Naive B cell (primary cell): ENCODE data around the gene SPG7. TPM values are rescaled to one million over a fixed set of nuclear protein-coding genes. Genes with fewer than 3 reads are reported as not detected.

Source experiments
- ATAC-seq, 2 donors: fragments of 150-1000 bp; cut with Tn5 transposase; 2 replicates each; pipeline ENCODE4 v1.10.0; 2021; ENCODE audit warnings: low read depth in 2 of 2, mild to moderate bottlenecking in 2 of 2, moderate library complexity in 2 of 2
- DNase-seq: peaks from one replicate; pipeline ENCODE4 v3.0.0; 2022
- H3K27ac Mint-ChIP-seq, 6 donors: one replicate each; pipeline ENCODE4 v1.8.0; 2020 to 2022; ENCODE audit warnings: mild to moderate bottlenecking in 6 of 6, mixed read lengths in 6 of 6, moderate library complexity in 5 of 6, inconsistent platforms in 2 of 6
- H3K27me3 Mint-ChIP-seq, 3 donors: one replicate each; pipeline ENCODE4 v1.8.0; 2021 to 2022; ENCODE audit warnings: mixed read lengths in 3 of 3, mild to moderate bottlenecking in 1 of 3
- H3K36me3 Mint-ChIP-seq, 2 donors: one replicate each; pipeline ENCODE4 v1.8.0; 2020 to 2022; ENCODE audit warnings: mixed read lengths in 2 of 2, inconsistent platforms in 1 of 2, mild to moderate bottlenecking in 1 of 2
- H3K4me1 Mint-ChIP-seq, 3 donors: one replicate each; pipeline ENCODE4 v1.8.0; 2020 to 2022; ENCODE audit warnings: mixed read lengths in 3 of 3, inconsistent platforms in 1 of 3, mild to moderate bottlenecking in 1 of 3, moderate library complexity in 1 of 3
- H3K4me3 Mint-ChIP-seq, 8 donors: one replicate each; pipeline ENCODE4 v1.8.0; 2020 to 2022; ENCODE audit warnings: mild to moderate bottlenecking in 8 of 8, mixed read lengths in 8 of 8, moderate library complexity in 8 of 8, inconsistent platforms in 2 of 8
- H3K9me3 Mint-ChIP-seq, 7 donors: one replicate each; pipeline ENCODE4 v1.8.0; 2020 to 2022; ENCODE audit warnings: mixed read lengths in 7 of 7, mild to moderate bottlenecking in 5 of 7, inconsistent platforms in 2 of 7, moderate library complexity in 1 of 7
- polyA plus RNA-seq, 6 donors: library from polyadenylated mRNA; unstranded; fragments of 300-500 nt; fragmentation: Illumina TruSeq; gene quantifications; one replicate each; pipeline ENCODE4 v1.2.3, GENCODE V29; 2021; ENCODE audit warnings: low read depth in 6 of 6

The SPG7 gene
- polyA plus RNA-seq, 6 donors from 2014 or later: 34.8 to 54.1 (median 40.0) TPM

DNA sequence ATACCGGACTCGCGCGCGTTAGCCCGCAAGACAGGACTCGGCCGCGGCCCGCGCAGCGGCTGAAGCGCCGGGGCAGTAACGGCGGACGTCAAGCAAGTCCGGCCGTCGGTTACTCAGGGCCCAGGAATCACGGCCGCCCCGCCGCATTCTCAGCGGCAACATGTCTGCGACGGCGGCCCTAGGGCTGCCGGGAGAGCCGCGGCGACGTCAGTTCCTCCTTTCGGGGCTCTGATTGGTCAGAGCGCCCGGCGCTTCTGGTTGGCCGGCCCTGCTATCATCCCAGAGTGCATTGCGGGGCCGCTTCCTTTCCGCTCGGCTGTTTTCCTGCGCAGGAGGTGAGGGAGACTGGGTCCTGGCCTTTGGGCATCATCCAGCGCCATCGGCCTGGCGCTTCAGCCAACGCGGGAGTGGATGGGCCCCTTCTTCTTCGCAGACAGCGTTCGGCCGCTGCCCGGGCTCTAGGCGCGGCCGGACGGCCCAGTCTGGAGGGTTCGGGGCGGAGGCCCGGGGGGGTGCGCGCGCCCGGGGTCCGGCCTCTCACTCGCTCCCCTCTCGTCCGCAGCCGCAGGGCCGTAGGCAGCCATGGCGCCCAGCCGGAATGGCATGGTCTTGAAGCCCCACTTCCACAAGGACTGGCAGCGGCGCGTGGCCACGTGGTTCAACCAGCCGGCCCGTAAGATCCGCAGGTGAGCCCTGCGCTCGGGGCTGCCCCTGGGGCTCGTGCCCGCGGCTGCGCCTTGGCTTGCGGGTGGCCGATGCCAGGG, 52.4 kb downstream of the SPG7 start, which contains the start of gene RPL13:
RPL13 (plus strand) TSS at position 305 of the 764 bp plus-strand sequence; CDS start at position 583, 278 bp downstream.
- Mint-ChIP-seq H3K9me3 (no peaks in the 10 kb centered on the region), H3K4me1 (peaks cover 28 to 65% (median 51%) of the 10 kb centered on the region in 3 donors), H3K27ac (peak within 1 kb of the TSS; percentile 91 to 99 (median 97)), H3K36me3 (peaks cover 0 to 18% of the 10 kb centered on the region in 2 donors), H3K27me3 (no peaks in the 10 kb centered on the region), H3K4me3 (peak within 1 kb of the TSS; percentile 88 to 99 (median 96))
- DNase-seq (peak; percentile 90), ATAC-seq (peak; percentile 91 to 94)

DNA sequence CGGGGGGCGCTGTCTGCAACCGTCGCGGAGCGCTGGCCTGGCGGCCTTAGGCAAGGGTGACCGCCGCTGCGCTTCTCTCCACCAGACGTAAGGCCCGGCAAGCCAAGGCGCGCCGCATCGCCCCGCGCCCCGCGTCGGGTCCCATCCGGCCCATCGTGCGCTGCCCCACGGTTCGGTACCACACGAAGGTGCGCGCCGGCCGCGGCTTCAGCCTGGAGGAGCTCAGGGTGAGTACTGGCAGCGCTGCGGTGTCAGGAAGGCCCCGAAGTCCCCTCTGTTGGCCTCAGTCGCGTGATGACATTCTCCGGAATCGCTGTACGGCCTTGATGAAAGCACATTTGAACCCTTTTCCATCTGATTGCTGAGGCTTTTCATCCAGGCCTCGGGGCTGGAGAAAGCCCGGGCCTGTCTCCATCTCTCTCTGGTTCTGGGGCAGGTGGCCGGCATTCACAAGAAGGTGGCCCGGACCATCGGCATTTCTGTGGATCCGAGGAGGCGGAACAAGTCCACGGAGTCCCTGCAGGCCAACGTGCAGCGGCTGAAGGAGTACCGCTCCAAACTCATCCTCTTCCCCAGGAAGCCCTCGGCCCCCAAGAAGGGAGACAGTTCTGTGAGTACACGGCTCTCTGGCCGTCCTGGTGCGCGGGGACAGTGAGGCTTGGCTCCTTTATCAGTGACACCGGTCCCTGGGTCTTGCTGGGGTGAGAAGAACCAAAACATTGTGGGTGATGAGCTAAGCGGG, 53.1 kb downstream of the SPG7 start:
- Mint-ChIP-seq H3K36me3 (peaks cover 0 to 13% of the 10 kb centered on the region in 2 donors), H3K27me3 (no peaks in the 10 kb centered on the region), H3K4me3 (peak overlapping the region; percentile 81 to 98 (median 92)), H3K27ac (peak overlapping the region in 5 of 6 donors; percentile 82 to 93 (median 89)), H3K4me1 (peaks cover 35 to 73% (median 58%) of the 10 kb centered on the region in 3 donors), H3K9me3 (no peaks in the 10 kb centered on the region)
- peak in 1 of 2 donors; percentile 2 for ATAC-seq
- DNase-seq: no peak

DNA sequence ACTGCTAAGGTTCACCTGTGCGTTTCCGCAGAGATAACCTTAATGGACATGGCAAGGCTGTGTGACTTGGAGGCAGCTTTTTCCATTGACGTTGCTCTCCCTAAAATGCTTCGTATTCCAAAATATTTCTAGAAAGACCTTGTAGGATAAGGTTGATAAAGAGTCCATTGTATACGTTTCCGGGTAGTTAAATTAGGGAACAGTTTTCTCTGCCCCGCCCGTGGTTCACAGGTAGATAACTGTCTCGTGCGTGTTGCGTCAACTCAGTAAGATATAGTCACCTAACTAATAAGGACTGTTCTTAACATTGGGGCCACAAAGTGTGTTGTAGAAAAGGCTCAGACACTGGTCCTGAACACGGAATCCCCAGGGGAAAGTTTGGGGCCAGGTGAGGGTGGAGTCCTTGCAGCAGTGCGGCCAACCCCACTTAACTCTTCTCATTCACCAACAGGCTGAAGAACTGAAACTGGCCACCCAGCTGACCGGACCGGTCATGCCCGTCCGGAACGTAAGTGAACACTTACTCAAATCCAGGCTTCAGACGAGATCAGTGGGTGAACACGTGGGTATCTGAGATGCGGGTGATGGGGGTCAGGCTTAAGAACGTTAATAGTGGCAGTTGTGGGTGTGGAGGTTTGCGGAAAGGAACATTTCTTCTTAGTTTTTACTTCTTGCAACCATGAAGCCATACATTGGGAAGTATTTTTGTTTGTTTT, 53.8 kb downstream of the SPG7 start:
- peak overlapping the region; percentile 61 to 93 (median 80) for H3K27ac Mint-ChIP-seq
- peaks cover 36 to 74% (median 60%) of the 10 kb centered on the region in 3 donors for H3K4me1 Mint-ChIP-seq
- H3K4me3 Mint-ChIP-seq: peak overlapping the region; percentile 81 to 98 (median 92)
- no peaks in the 10 kb centered on the region for H3K27me3 Mint-ChIP-seq
- no peaks in the 10 kb centered on the region for H3K9me3 Mint-ChIP-seq
- peaks cover 0 to 10% of the 10 kb centered on the region in 2 donors for H3K36me3 Mint-ChIP-seq
- DNase-seq (no peak), ATAC-seq (no peak)

DNA sequence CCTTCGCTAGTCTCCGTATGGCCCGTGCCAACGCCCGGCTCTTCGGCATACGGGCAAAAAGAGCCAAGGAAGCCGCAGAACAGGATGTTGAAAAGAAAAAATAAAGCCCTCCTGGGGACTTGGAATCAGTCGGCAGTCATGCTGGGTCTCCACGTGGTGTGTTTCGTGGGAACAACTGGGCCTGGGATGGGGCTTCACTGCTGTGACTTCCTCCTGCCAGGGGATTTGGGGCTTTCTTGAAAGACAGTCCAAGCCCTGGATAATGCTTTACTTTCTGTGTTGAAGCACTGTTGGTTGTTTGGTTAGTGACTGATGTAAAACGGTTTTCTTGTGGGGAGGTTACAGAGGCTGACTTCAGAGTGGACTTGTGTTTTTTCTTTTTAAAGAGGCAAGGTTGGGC, 54.7 kb downstream of the SPG7 start:
- Mint-ChIP-seq H3K27me3 (no peaks in the 10 kb centered on the region), H3K27ac (peak overlapping the region in 4 of 6 donors; percentile 11 to 78 (median 63)), H3K9me3 (no peaks in the 10 kb centered on the region), H3K4me1 (peaks cover 39 to 65% (median 53%) of the 10 kb centered on the region in 3 donors), H3K36me3 (peaks cover 0 to 10% of the 10 kb centered on the region in 2 donors), H3K4me3 (peak overlapping the region in 5 of 8 donors; percentile 22 to 98 (median 81))
- DNase-seq (no peak), ATAC-seq (no peak)

DNA sequence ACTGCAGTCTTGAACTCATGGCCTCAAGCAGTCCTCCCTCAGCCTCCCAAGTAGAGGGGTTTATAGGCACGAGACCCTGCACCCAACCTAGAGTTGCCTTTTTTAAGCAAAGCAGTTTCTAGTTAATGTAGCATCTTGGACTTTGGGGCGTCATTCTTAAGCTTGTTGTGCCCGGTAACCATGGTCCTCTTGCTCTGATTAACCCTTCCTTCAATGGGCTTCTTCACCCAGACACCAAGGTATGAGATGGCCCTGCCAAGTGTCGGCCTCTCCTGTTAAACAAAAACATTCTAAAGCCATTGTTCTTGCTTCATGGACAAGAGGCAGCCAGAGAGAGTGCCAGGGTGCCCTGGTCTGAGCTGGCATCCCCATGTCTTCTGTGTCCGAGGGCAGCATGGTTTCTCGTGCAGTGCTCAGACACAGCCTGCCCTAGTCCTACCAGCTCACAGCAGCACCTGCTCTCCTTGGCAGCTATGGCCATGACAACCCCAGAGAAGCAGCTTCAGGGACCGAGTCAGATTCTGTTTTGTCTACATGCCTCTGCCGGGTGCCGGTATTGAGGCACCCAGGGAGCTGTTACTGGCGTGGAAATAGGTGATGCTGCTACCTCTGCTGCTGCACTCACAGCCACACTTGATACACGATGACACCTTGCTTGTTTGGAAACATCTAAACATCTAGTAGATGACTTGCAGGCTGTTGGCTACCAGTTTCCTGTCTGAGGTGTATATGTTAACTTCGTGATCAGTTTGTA, 55.6 kb downstream of the SPG7 start:
- peaks cover 39 to 62% (median 53%) of the 10 kb centered on the region in 3 donors for H3K4me1 Mint-ChIP-seq
- no peaks in the 10 kb centered on the region for H3K9me3 Mint-ChIP-seq
- ATAC-seq (no peak), DNase-seq (no peak)
- peak overlapping the region in 2 of 6 donors; percentile 31 to 60 for H3K27ac Mint-ChIP-seq
- peak overlapping the region in 2 of 8 donors; percentile 51 to 98 for H3K4me3 Mint-ChIP-seq
- no peaks in the 10 kb centered on the region for H3K27me3 Mint-ChIP-seq
- H3K36me3 Mint-ChIP-seq: peaks cover 0 to 10% of the 10 kb centered on the region in 2 donors

DNA sequence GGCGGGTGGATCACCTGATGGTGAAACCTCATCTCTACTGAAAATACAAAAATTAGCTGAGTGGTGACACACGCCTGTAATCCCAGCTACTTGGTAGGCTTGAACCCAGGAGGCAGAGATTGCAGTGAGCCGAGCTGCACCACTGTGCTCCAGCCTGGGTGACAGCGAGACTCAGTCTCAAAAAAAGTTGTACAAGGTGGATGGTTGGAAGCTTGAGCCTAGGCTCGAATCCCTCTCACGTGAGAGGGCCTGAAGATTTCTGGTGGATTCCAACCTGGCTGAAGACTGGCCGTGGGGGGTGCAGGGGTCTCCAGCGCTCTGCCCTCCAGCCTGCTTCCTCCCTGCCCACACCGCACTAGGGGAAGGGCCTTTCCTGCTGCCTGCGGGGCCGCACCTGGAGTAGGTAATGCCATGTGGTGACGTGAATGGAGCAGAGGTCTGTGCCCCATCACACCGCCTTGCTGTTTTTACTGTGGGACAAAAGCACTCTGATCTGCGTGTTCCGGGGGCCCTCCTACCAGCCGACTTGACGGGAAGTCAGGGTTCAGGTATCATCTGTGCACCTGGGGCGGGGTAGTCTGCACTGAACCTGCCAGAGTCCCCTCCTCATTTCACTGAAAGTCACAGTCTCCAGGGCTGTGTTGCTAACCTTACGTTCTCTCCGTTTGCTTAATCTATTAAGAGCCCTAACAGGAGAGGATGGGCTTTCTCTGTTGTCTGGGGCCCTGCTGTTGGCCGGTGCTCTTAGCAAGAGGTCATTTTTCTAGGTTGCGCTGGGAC, 56.5 kb downstream of the SPG7 start:
- Mint-ChIP-seq H3K9me3 (no peaks in the 10 kb centered on the region), H3K4me1 (peaks cover 37 to 58% (median 51%) of the 10 kb centered on the region in 3 donors), H3K27ac (peak overlapping the region in 4 of 6 donors; percentile 34 to 72 (median 48)), H3K36me3 (peaks cover 0 to 10% of the 10 kb centered on the region in 2 donors), H3K27me3 (no peaks in the 10 kb centered on the region), H3K4me3 (peak overlapping the region in 6 of 8 donors; percentile 16 to 98 (median 67))
- DNase-seq (no peak), ATAC-seq (no peak)

DNA sequence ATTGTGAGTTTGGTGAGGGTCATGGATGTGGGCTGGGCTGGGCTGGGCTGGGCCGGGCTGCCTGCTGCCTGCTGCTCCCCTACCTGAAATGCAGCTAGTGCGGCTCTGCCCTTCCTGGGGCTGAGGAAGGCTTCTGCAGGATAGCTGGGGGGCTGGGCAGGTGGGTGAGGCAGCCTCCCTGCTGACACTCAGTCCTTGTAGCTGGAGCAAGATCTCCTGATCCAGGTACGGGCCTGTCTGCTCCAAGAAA, 57.0 kb downstream of the SPG7 start:
- Mint-ChIP-seq H3K27me3 (peaks cover 0 to 4% (median 0%) of the 10 kb centered on the region in 3 donors), H3K27ac (peak overlapping the region in 4 of 6 donors; percentile 34 to 72 (median 48)), H3K4me1 (peaks cover 35 to 52% (median 48%) of the 10 kb centered on the region in 3 donors), H3K4me3 (peak overlapping the region in 7 of 8 donors; percentile 49 to 98 (median 70)), H3K36me3 (peaks cover 0 to 10% of the 10 kb centered on the region in 2 donors), H3K9me3 (no peaks in the 10 kb centered on the region)
- ATAC-seq (no peak), DNase-seq (no peak)

DNA sequence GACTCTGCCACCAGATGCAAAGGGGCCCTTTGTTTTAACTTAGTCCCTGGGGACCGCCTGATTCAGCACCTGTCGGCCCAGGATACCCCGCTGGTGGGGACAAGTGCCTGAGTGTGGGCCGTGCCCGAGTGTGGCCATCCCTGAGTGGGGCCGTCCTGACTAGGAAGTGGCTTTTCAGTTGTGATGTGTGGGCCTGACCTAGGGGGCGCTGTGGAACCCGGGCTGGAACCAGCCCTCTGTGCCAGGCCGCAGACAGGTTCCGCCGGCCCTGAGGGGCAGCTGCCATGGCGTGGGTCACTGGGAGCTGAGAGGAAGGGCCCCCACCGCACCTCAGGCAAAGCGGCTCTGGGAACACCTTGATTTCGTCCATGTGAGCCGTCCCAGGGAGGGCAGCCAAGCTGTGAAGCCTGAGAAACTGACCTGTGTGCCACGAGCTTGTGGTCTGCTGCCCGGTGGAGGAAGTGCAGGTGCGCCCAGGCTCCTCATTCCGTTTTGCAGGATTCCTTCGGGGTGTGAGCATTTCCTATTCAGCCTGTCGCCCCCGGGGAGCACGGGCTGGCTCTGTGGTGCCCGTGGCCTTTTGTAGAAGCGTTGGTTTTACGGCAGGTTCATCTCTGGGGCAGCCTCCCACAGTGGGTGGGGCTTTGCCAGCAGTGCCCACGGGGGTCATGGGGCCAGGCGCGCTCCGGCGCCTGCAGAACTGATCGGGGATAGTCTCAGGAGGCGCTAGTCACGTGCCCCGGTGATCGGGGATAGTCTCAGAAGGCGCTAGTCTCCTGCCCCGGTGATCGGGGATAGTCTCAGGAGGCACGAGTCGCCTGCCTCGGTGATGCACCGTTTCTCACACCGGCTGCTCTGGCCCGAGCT, 57.5 kb downstream of the SPG7 start:
- H3K4me1 Mint-ChIP-seq: peaks cover 35 to 51% (median 48%) of the 10 kb centered on the region in 3 donors
- H3K36me3 Mint-ChIP-seq: peaks cover 0 to 10% of the 10 kb centered on the region in 2 donors
- peaks cover 0 to 7% (median 0%) of the 10 kb centered on the region in 3 donors for H3K27me3 Mint-ChIP-seq
- DNase-seq (no peak), ATAC-seq (peak; percentile 59 to 60)
- H3K27ac Mint-ChIP-seq: peak overlapping the region in 4 of 6 donors; percentile 34 to 57 (median 52)
- H3K4me3 Mint-ChIP-seq: peak overlapping the region; percentile 49 to 98 (median 74)
- no peaks in the 10 kb centered on the region for H3K9me3 Mint-ChIP-seq

DNA sequence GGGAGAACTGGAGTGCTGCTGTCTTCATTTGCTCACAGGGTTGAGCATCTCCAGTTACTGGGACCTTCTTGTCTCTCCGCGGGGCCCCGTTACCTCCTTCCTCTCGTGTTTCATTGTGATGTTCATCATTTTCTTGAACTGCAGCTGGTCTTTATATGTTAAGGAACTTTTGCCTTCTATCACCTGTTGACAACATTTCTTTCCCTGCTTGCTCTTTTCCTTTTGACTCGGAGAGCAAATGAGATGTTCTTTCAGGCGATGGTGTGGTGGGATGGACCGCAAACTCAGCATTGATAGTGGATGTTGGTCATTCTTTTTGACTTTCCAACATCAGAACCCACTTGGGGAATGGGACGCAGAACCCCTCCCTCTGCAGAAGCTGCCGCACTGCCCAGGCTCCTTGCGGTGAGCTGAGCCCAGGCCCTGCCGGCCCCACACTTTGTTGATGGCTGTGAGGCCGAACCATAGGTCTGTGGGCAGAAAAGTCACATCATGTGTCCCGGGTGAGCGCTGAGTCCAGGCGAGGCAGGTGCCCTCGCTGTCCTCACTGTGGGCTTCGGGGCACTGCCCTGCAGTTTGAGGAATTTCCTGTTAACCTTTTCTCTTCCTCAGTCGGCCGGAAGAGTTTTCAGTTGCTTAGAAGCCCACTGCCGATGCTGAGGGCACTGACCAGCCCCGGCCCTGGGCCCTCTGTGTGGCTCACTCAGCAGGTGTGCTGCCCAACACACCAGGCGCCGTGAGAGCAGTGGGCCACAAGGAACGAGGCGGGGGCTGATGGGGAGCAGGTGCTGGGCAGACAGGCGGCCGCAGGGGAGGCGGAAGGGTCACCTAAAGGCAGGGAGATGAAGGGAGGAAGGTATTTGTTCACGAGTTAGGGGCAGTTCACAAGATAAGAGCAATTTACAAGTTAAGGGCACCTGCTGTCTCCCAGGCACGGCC, 59.7 kb downstream of the SPG7 start:
- DNase-seq (no peak), ATAC-seq (no peak)
- Mint-ChIP-seq H3K27me3 (peaks cover 0 to 22% (median 5%) of the 10 kb centered on the region in 3 donors), H3K9me3 (no peaks in the 10 kb centered on the region), H3K4me1 (peaks cover 40 to 50% (median 45%) of the 10 kb centered on the region in 3 donors), H3K27ac (peak overlapping the region in 1 of 6 donors; percentile 34), H3K4me3 (no peak overlapping the region), H3K36me3 (no peaks in the 10 kb centered on the region)

DNA sequence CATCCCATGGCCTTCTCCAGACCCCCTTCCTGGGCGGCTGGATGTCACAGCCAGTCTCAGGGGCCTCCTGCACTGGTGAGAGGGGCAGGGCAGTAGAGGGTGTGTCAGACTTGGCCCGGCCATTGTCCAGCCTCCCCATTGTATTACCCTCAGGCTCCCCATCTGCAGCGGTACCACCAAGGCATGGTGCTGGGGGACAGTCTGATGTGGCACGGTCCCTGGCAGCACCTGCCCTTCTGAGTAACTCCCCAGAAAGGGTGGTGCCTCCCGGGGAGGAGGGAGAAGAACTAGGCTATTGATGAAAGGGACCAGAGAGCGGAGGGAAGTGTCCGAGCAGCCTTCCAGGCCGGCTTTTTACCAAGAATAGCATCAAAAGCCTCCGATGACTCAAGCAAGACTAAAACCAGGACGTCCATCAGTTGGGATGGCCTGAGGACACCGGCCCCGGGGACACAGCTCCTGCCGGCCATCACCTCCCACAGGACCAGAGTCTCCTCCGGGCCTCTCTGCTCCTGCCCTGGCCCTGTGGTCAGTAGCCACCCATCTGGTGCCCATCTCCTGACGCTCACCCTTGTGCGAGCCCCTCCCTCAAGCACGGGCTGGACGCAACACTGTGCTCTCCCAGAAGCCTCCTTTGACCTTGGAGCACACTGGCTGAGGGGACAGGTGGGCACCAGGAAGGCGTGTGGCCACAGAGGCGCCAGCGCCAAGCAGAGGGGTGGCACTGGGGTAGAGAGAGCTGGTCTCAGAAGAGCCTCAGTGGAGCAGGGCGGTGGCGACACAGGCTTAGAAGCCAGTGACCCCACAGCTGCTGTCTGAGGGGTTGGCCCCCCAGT, 61.5 kb downstream of the SPG7 start:
- H3K36me3 Mint-ChIP-seq: no peaks in the 10 kb centered on the region
- H3K4me3 Mint-ChIP-seq: peak overlapping the region in 1 of 8 donors; percentile 40
- ATAC-seq (no peak), DNase-seq (no peak)
- H3K27me3 Mint-ChIP-seq: peaks cover 0 to 33% (median 5%) of the 10 kb centered on the region in 3 donors
- peak overlapping the region in 2 of 6 donors; percentile 29 to 51 for H3K27ac Mint-ChIP-seq
- no peaks in the 10 kb centered on the region for H3K9me3 Mint-ChIP-seq
- peaks cover 31 to 38% (median 34%) of the 10 kb centered on the region in 3 donors for H3K4me1 Mint-ChIP-seq
